Measurements from ENCODE around the gene CHERP.
"Not testable (repeated sequence)": the region's sequence is repeated elsewhere in the genome, so short reads cannot be mapped to it uniquely, and the experiment has no call there.

DNA sequence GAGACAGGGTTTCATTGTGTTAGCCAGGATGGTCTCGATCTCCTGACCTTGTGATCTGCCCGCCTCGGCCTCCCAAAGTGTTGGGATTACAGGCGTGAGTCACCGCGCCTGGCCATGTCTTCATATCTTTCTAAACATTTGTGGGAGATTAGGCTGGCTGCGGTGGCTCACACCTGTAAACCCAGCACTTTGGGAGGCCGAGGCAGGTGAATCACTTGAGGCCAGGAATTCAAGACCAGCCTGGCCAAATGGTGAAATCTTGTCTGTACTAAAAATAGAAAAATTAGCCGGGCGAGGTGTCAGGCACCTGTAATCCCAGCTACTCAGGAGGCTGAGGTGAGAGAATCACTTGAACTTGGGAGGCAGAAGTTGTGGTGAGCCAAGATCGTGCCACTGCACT lies 36.1 kb downstream of the CHERP start:
- TF ChIP-seq, protein P1, sequence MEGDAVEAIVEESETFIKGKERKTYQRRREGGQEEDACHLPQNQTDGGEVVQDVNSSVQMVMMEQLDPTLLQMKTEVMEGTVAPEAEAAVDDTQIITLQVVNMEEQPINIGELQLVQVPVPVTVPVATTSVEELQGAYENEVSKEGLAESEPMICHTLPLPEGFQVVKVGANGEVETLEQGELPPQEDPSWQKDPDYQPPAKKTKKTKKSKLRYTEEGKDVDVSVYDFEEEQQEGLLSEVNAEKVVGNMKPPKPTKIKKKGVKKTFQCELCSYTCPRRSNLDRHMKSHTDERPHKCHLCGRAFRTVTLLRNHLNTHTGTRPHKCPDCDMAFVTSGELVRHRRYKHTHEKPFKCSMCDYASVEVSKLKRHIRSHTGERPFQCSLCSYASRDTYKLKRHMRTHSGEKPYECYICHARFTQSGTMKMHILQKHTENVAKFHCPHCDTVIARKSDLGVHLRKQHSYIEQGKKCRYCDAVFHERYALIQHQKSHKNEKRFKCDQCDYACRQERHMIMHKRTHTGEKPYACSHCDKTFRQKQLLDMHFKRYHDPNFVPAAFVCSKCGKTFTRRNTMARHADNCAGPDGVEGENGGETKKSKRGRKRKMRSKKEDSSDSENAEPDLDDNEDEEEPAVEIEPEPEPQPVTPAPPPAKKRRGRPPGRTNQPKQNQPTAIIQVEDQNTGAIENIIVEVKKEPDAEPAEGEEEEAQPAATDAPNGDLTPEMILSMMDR (IDR thresholded peaks at IDR 0.05) = not testable (repeated sequence)
- not testable (repeated sequence) for TF ChIP-seq POLR2A, EP300 (IDR thresholded peaks at IDR 0.05)
